HG03103 (cell line): ENCODE data around the gene GPX8.

Source experiments
- ATAC-seq: cut with Tn5 transposase; IDR thresholded peaks from one replicate; pipeline ENCODE4 v1.9.1; 2021; ENCODE audit warnings: low read depth; ENCODE audit not compliant: unreplicated experiment

The GPX8 gene

GRCh38 chr5:55172051-55172899, 12.3 kb downstream of the GPX8 start:
- peak; percentile 46 for ATAC-seq

DNA sequence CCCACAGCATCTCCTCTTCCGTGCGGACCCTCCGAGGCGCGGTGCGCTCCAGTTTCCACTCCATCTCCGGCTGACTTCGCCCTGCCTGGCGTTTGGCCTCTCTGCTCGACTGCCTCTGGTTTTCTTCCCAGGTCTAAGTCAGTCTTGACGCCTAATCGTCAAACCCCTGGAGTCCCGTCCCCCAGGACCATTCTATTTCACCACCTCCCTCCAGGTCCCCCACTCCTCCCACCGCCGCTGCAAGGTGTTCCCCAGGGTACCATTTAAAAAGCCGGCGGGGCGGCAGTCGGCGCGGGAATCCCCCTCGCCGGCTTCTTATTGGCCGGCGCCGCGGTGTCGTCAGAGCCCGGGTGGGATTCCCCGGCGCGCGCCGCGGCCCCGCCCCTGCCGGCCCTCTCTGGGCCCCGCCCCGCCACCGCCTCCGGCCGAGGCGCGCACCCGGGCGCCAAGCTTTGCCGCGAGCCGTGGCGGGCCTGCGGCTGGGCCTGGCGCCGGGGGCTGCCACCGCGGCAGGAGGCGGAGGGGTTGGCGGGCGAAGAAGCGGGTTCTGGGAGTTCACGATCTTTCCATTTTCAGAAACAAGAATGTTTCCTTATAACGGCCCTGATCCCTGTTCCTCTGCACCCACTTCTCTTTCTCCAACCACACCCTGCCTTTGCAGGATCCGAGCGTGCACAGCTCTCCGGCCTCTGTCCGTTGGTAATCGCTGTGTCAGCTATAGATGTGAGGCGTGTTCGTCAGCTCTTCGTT, 13.1 kb downstream of the GPX8 start, which contains the start of gene CDC20B:
Gene CDC20B, minus strand, starts transcription at position 241 of the 750 bp plus-strand sequence. Its CDS starts 177 bp downstream, at position 64.
- ATAC-seq = peak; percentile 85

DNA sequence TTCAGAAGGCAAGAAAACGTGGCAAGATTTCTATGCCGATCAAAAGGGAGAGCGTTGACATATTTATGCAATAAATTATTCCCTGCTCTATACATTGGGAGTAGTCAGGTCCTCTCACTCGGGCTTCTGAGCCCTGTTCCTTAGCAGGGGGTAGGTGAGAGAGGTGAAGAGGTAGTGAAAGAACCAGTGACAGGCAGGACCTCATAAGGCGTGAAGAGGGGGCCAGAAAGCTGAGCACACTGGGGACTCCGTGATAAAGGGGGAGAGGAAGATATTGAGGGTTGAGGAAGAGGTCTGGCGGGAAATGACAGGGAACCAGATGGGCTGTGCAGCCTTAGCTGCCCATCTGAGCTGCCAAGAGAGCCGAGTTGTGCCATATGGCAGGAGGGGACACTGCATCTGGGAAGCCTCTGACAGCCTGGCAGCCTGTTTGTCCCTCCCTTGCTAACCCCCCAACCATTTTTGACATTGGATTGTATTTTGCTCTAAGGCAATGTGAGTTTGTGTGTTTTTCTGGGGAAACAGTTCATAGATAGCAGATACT, 13.8 kb downstream of the GPX8 start:
- ATAC-seq = peak; percentile 10

- ATAC-seq = no peak
Measured at GRCh38 chr5:55175781-55176175, 15.8 kb downstream of the GPX8 start.

DNA sequence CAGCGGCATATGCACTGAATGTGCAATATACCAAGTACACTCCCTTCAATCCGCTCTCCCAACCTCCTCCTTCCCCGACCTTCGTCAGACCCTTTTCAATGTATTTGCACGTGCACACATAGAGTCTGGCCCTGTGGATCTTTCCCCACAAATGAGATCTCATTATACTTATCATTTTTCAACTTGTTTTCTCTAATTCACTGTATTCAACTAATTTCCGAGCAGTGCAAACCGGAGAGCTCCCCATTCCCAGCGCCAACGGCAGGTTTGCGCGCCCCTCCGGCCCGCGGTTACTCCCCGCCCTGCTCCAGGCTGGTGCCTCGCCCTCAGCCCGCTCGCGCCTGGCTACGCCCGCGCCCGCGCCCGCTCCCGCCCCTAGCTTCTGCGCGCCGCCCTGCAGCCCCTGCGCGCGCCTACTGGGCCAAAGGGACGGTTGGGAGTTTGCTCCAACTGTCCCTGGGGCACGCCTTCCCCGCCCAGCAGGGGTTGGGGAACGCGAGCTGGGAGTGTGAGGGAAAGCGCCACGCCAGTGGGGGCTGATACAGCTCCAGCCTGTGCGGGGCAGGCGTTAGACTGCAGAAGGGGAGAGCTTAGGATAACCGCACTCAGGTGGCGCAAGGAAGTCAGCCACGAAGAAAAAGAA, 16.3 kb downstream of the GPX8 start:
- no peak for ATAC-seq

GRCh38 chr5:55177078-55177477, 17.1 kb downstream of the GPX8 start:
- no peak for ATAC-seq

- ATAC-seq = no peak
Measured at GRCh38 chr5:55180016-55180415, 20.0 kb downstream of the GPX8 start.

GRCh38 chr5:55187370-55187769, 27.4 kb downstream of the GPX8 start:
- ATAC-seq = no peak

- ATAC-seq = no peak
Measured at GRCh38 chr5:55188656-55189540, 28.9 kb downstream of the GPX8 start.

DNA sequence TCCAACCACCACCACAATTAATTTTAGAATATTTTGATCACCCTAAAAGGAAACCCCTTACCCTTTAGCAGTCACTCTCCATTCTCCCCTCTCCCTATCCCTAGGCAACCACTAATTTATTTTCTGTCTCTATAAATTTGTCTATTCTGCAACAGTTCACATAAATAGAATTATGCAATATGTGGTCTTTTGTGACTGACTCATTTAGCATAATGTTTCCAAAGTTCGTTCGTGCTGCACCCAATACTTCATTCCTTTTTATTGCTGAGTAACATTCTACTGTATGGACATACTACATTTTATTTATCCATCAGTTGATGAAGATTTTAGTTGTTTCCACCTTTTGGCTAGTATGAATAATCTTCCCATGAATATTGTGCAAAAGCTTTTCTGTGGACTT, 31.2 kb downstream of the GPX8 start:
- ATAC-seq = no peak

GRCh38 chr5:55205001-55205400, 45.0 kb downstream of the GPX8 start:
- no peak for ATAC-seq

- ATAC-seq = no peak
Measured at GRCh38 chr5:55211184-55211874, 51.4 kb downstream of the GPX8 start.
